GM23248 (cell line): ENCODE measurements around the gene PBOV1. TPM values are rescaled to one million over a fixed set of nuclear protein-coding genes. Genes with fewer than 3 reads are reported as not detected.

Experiments
- DNase-seq: peaks from one replicate; pipeline ENCODE4 v3.0.0-alpha.2; 2015
- H2AFZ ChIP-seq: fragments of 200-600 bp; sonication (generic); 2 replicates; pipeline ENCODE4 v1.6.1; 2016; ENCODE audit warnings: antibody characterized with exemption
- H3F3A ChIP-seq: fragments of 200-600 bp; sonication (generic); 2 replicates; pipeline ENCODE4 v1.6.1; 2016; ENCODE audit warnings: mild to moderate bottlenecking, antibody characterized with exemption, mixed run types; ENCODE audit not compliant: insufficient read depth
- H3K27ac ChIP-seq: fragments of 200-600 bp; sonication (generic); 2 replicates; pipeline ENCODE4 v1.5.1; 2016; ENCODE audit warnings: mild to moderate bottlenecking
- H3K27me3 ChIP-seq: fragments of 200-600 bp; sonication (generic); replicated peaks from 2 replicates; pipeline ENCODE4 v1.6.1; 2016; ENCODE audit warnings: mild to moderate bottlenecking; ENCODE audit not compliant: insufficient read depth
- H3K36me3 ChIP-seq: fragments of 200-600 bp; sonication (generic); 2 replicates; pipeline ENCODE4 v1.6.1; 2016; ENCODE audit warnings: low read depth, mild to moderate bottlenecking
- H3K4me1 ChIP-seq: fragments of 200-600 bp; sonication (generic); 2 replicates; pipeline ENCODE4 v1.6.1; 2016; ENCODE audit warnings: mild to moderate bottlenecking; ENCODE audit not compliant: insufficient read depth
- H3K4me2 ChIP-seq: fragments of 200-600 bp; sonication (generic); one replicate; pipeline ENCODE4 v1.6.1; 2016; ENCODE audit warnings: mild to moderate bottlenecking; ENCODE audit not compliant: unreplicated experiment
- H3K4me3 ChIP-seq: fragments of 200-600 bp; sonication (generic); 2 replicates; pipeline ENCODE4 v1.5.1; 2016; ENCODE audit warnings: mild to moderate bottlenecking
- H3K79me2 ChIP-seq: fragments of 200-600 bp; sonication (generic); 2 replicates; pipeline ENCODE4 v1.6.1; 2016; ENCODE audit warnings: mild to moderate bottlenecking; ENCODE audit not compliant: insufficient read depth
- H3K9ac ChIP-seq: fragments of 200-600 bp; sonication (generic); 2 replicates; pipeline ENCODE4 v1.6.1; 2016; ENCODE audit warnings: mild to moderate bottlenecking
- H3K9me2 ChIP-seq: fragments of 200-600 bp; sonication (generic); 2 replicates; pipeline ENCODE4 v1.6.1; 2016; ENCODE audit warnings: mixed run types, mild to moderate bottlenecking, moderate library complexity; ENCODE audit not compliant: insufficient read depth
- H3K9me3 ChIP-seq: fragments of 200-600 bp; sonication (generic); one replicate; pipeline ENCODE4 v1.6.1; 2017; ENCODE audit warnings: low read depth
- H4K20me1 ChIP-seq: fragments of 200-600 bp; sonication (generic); 2 replicates; pipeline ENCODE4 v1.6.0; 2016; ENCODE audit not compliant: insufficient read depth
- EZH2 ChIP-seq: fragments of 200-600 bp; sonication (generic); IDR thresholded peaks from 2 replicates; pipeline ENCODE4 v1.6.1; 2018; ENCODE audit warnings: antibody characterized with exemption, mild to moderate bottlenecking; ENCODE audit not compliant: insufficient read depth, poor library complexity, severe bottlenecking
- EZH2phosphoT487 ChIP-seq: fragments of 200-600 bp; sonication (generic); IDR thresholded peaks from 2 replicates; pipeline ENCODE4 v1.6.1; 2018; ENCODE audit warnings: antibody characterized with exemption, moderate library complexity, mild to moderate bottlenecking, low read depth; ENCODE audit not compliant: insufficient read depth
- WGBS, 2 experiments: methylation state at CpG; one replicate each; pipeline ENCODE4 v1.1.6; 2015 to 2017; ENCODE audit warnings: low lambda C conversion rate in 2 of 2, low coverage in 1 of 2; ENCODE audit errors: missing lambda C conversion rate in 2 of 2; 5-methylcytosine and 5-hydroxymethylcytosine counted together
- in situ Hi-C: fragments of 300-500 bp; cut with MboI; formaldehyde crosslinking; loops from 2 replicates; pipeline ENCODE4 v1.15.0; 2020
- polyA plus RNA-seq: library from polyadenylated mRNA; unstranded; fragments of >200 nt; fragmentation: Nextera tagmentation; extraction: Ambion mirVana; gene quantifications from 2 replicates; pipeline ENCODE4 v1.2.1, GENCODE V29; 2016
- total RNA-seq: library from RNA; depleted of rRNA; stranded (reverse); fragments of >200 nt; shearing (Covaris generic); gene quantifications from 2 replicates; pipeline ENCODE4 v1.2.3, GENCODE V29; 2014; rRNA removed

PBOV1 gene
- total RNA-seq = not detected in 2 replicates
- polyA plus RNA-seq = not detected in 2 replicates

GRCh38 chr6:138218449-138218848, at the start of gene PBOV1:
Gene PBOV1, minus strand, starts transcription at chr6:138218491. Its CDS starts 96 bp downstream, at chr6:138218395.
- 32 to 40% methylated on average over 2 of the region's 2 CpGs for WGBS, 2 experiments

DNA sequence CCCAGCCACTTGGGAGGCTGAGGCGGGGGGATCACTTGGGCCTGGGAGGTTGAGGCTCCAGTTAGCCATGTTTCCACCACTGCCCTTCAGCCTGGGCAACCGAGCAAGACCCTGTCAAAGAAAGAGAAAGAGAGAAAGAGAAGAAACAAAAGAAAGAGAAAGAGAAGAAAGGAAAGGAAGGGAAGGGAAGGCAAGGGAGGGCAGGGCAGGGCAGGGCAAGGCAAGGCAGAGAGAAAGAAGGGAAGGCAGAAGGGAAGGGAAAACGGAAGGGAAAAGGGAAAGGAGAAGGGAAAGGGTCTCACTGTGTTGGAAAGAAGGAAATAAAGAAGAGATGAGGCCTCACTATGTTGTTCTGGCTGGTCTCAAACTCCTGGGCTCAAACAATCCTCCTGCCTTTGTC, 47.8 kb upstream of the PBOV1 start:
- no peaks in the 10 kb centered on the region for H3K4me1 ChIP-seq
- no peaks in the 10 kb centered on the region for H3K9me3 ChIP-seq
- no peak overlapping the region for H3K4me2 ChIP-seq
- in situ Hi-C loops = no loop called here
- no peaks in the 10 kb centered on the region for H3K9me2 ChIP-seq
- no peaks in the 10 kb centered on the region for H3F3A ChIP-seq
- no peak overlapping the region for H3K27ac ChIP-seq
- H3K4me3 ChIP-seq = no peak overlapping the region
- DNase-seq = no peak
- WGBS, 2 experiments = 40 to 67% methylated on average over 3 of the region's 3 CpGs
- no peaks in the 10 kb centered on the region for H3K36me3 ChIP-seq
- no peak overlapping the region for H2AFZ ChIP-seq
- no peaks in the 10 kb centered on the region for H4K20me1 ChIP-seq
- TF ChIP-seq EZH2phosphoT487 = no peak
- TF ChIP-seq EZH2 = no peak
- no peaks in the 10 kb centered on the region for H3K79me2 ChIP-seq
- H3K27me3 ChIP-seq = no peaks in the 10 kb centered on the region; the same call in 1 of the 2 replicates
- no peak overlapping the region for H3K9ac ChIP-seq

More at GRCh38 chr6:138218449-138218848, at the start of gene PBOV1:
- no peaks in the 10 kb centered on the region for H3F3A ChIP-seq
- TF ChIP-seq EZH2 (no peak), EZH2phosphoT487 (no peak)
- no peak within 1 kb of the TSS for H3K27ac ChIP-seq
- H3K27me3 ChIP-seq = 0 out of 2 replicates have a peak, but pooled peaks cover 6% of the 10 kb centered on the region
- in situ Hi-C loops = no loop called here
- H2AFZ ChIP-seq = no peak within 1 kb of the TSS
- H3K4me1 ChIP-seq = no peaks in the 10 kb centered on the region
- H4K20me1 ChIP-seq = no peaks in the 10 kb centered on the region
- no peak within 1 kb of the TSS for H3K4me3 ChIP-seq
- H3K9ac ChIP-seq = no peak within 1 kb of the TSS
- H3K9me3 ChIP-seq = no peaks in the 10 kb centered on the region
- H3K36me3 ChIP-seq = no peaks in the 10 kb centered on the region
- H3K4me2 ChIP-seq = no peak within 1 kb of the TSS
- H3K9me2 ChIP-seq = no peaks in the 10 kb centered on the region
- no peak for DNase-seq
- H3K79me2 ChIP-seq = no peaks in the 10 kb centered on the region

DNA sequence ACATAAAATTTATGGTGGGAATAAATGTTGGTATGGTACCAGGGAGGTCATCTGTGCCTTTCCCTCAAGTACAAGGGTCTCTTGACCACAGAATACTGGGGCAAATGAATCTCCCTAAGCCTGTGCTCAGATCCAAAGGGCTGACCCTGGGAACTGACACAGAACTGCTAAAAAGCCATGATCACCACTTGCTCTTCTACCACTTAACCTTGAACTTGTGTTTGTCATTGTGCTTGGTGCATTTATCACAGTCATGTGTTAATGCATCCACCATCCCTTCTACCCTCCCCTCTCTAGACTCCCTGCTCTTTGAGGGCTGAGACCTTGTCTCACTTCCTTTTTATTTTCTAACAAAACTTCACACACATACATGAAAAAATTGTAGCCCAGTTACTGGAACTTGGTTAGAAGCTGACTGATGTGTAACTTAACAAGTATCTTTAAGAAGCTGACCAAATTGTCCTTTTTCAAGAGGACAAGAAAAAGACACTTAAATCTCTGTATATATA, 46.1 kb upstream of the PBOV1 start:
- no peak for DNase-seq
- no peaks in the 10 kb centered on the region for H3F3A ChIP-seq
- no peak overlapping the region for H2AFZ ChIP-seq
- no peak overlapping the region for H3K4me2 ChIP-seq
- no peak overlapping the region for H3K27ac ChIP-seq
- no peaks in the 10 kb centered on the region for H3K4me1 ChIP-seq
- H3K9me3 ChIP-seq = no peaks in the 10 kb centered on the region
- H3K79me2 ChIP-seq = no peaks in the 10 kb centered on the region
- H3K4me3 ChIP-seq = no peak overlapping the region
- TF ChIP-seq EZH2 (no peak), EZH2phosphoT487 (no peak)
- no peaks in the 10 kb centered on the region for H3K9me2 ChIP-seq
- H3K36me3 ChIP-seq = no peaks in the 10 kb centered on the region
- 0 out of 2 replicates have a peak, but pooled peaks cover 7% of the 10 kb centered on the region for H3K27me3 ChIP-seq
- in situ Hi-C loops = no loop called here
- no peak overlapping the region for H3K9ac ChIP-seq
- no peaks in the 10 kb centered on the region for H4K20me1 ChIP-seq

DNA sequence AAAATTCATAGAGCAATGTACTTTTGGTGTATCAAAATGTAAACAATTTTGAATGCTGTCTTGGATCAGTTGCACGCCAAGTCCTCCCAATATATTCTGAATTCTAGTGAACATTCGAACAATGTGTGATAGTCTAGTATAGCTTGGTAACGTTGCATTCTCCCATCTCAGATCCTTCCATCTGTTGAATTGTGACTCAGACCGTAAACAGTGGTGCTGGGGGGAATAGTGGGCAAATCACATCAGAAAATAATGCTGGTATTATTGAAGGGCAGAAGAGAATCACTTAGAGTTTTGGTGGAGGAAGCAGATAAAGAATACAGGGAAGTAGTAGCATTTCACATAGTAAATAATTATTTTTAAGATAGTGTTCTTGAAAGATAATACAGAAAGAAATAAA, 45.7 kb upstream of the PBOV1 start:
- 72 to 81% methylated on average over 4 of the region's 4 CpGs for WGBS, 2 experiments
- no peak for DNase-seq
- H3K9ac ChIP-seq = no peak overlapping the region
- TF ChIP-seq EZH2phosphoT487 (no peak), EZH2 (no peak)
- H3K79me2 ChIP-seq = no peaks in the 10 kb centered on the region
- no peak overlapping the region for H3K27ac ChIP-seq
- H3K9me2 ChIP-seq = no peaks in the 10 kb centered on the region
- no peak overlapping the region for H3K4me2 ChIP-seq
- H3K9me3 ChIP-seq = no peaks in the 10 kb centered on the region
- H4K20me1 ChIP-seq = no peaks in the 10 kb centered on the region
- H3K4me1 ChIP-seq = no peaks in the 10 kb centered on the region
- no peak overlapping the region for H3K4me3 ChIP-seq
- in situ Hi-C loops = no loop called here
- H3K36me3 ChIP-seq = no peaks in the 10 kb centered on the region
- H2AFZ ChIP-seq = no peak overlapping the region
- no peaks in the 10 kb centered on the region for H3F3A ChIP-seq
- H3K27me3 ChIP-seq = 0 out of 2 replicates have a peak, but pooled peaks cover 7% of the 10 kb centered on the region

DNA sequence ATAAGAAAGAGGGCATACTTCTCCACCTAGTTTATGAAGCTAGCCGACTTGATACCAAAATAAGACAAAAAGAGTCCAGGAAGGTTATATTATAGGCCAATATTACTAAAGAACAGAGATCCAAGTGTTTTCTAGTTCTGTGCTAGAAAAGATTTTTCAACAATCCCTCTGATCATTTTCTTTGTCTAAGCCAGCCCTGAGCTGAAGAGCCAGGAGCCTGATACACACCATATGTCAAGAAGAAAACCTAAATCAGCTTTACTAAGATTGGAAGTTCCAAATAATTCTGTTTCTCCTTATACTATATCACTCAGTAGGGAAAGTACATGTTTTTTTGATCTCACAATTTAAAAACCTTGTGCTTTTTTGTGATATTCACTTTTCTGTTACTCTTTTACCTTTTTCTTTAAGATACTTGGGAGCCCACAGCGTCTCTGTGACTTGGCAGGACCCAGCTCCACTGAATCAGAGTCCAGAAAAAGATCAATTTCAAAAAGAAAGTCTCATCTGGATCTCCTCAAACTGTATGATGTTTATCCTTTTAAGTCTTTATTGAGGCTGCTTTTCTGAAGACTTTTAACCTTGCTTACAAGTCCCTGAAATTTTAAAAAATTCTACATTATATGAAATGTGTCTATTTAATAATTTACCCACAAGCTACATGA, 43.0 kb upstream of the PBOV1 start:
- Histone ChIP-seq H3K9me2 (no peaks in the 10 kb centered on the region), H4K20me1 (no peaks in the 10 kb centered on the region), H3F3A (no peaks in the 10 kb centered on the region), H3K36me3 (no peaks in the 10 kb centered on the region), H3K4me2 (no peak overlapping the region), H3K9me3 (no peaks in the 10 kb centered on the region), H3K27ac (no peak overlapping the region), H3K27me3 (0 out of 2 replicates have a peak, but pooled peaks cover 7% of the 10 kb centered on the region), H3K9ac (no peak overlapping the region), H3K79me2 (no peaks in the 10 kb centered on the region), H2AFZ (no peak overlapping the region), H3K4me1 (no peaks in the 10 kb centered on the region), H3K4me3 (no peak overlapping the region)
- WGBS, 2 experiments = 2 to 7% methylated on average over 2 of the region's 2 CpGs
- TF ChIP-seq EZH2 (no peak), EZH2phosphoT487 (no peak)
- in situ Hi-C loops = no loop called here
- DNase-seq = no peak
